ENCODE data around the gene ITSN1.

GRCh38 chr21:33884376-33885171 is 242.3 kb downstream of the ITSN1 start:
- TF ChIP-seq CTCF (IDR thresholded peaks at IDR 0.05; ENCODE audit: low read depth, low read length, poor library complexity, severe bottlenecking) (no peak), EZH2phosphoT487 (IDR thresholded peaks at IDR 0.05; ENCODE audit: borderline replicate concordance, low read length) (no peak)

All from DOHH2 (cell line).